ENCODE data around the gene BANK1. TPM values are rescaled to one million over a fixed set of nuclear protein-coding genes. Genes with fewer than 3 reads are reported as not detected.

BANK1 gene
- total and polyA plus RNA-seq, 2 of the 4 experiments (the other 2 are of a cell fraction) = under 0.01 to 0.51 TPM

DNA sequence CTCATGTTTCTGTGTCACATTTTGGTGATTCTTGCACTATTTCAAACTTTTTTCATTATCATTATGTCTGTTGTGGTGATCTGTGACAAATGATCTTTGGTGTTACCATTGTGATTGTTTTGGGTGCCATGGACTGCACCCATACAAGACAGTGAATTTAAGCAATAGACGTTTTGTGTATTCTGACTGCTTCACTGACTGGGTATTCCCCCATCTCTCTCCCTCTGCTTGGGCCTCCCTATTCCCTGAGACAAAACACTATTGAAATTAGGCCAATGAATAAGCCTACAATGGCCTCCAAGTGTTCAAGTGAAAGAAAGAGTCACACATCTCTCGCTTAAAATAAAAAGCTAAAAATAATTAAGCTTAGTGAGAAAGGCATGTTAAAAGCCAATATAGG is 60.2 kb downstream of the BANK1 start:
- Histone ChIP-seq H3K23ac (ENCODE audit: low read depth, low read length) (no peak overlapping the region), H3K4ac (ENCODE audit: low read depth, low read length) (no peak overlapping the region), H3K9me1 (ENCODE audit: insufficient read depth, low read length) (no peaks in the 10 kb centered on the region), H2BK120ac (ENCODE audit: low read depth, low read length) (no peak overlapping the region), H3K4me3 (ENCODE audit: insufficient read depth, low read depth, low read length) (no peak overlapping the region), H2AK5ac (ENCODE audit: low read depth, low read length) (no peak overlapping the region), H4K20me1 (ENCODE audit: insufficient read depth, low read length) (no peaks in the 10 kb centered on the region), H3K56ac (ENCODE audit: extremely low read depth, insufficient read depth, low read length) (no peak overlapping the region), H2BK15ac (ENCODE audit: low read depth, low read length) (no peak overlapping the region), H3K4me2 (ENCODE audit: low read depth, low read length) (no peak overlapping the region), H3K27me3 (ENCODE audit: control insufficient read depth, insufficient read depth, low read length) (no peaks in the 10 kb centered on the region), H4K91ac (ENCODE audit: insufficient read depth, low read depth, low read length) (no peak overlapping the region), H3K79me1 (ENCODE audit: low read depth in 1 of 2, low read length in 2 of 2) (no peaks in the 10 kb centered on the region), H4K5ac (ENCODE audit: low read depth, low read length) (no peak overlapping the region), H3K14ac (replicated peaks; ENCODE audit: low read depth, low read length) (no peak overlapping the region), H2BK20ac (ENCODE audit: low read depth, low read length) (no peak overlapping the region), H2AFZ (replicated peaks; ENCODE audit: low read length, poor library complexity) (no peak overlapping the region), H2AK9ac (replicated peaks; ENCODE audit: low read depth, low read length, poor library complexity) (no peak overlapping the region), H3K4me1 (ENCODE audit: control insufficient read depth, insufficient read depth, low read length) (no peaks in the 10 kb centered on the region), H3K36me3 (ENCODE audit: control insufficient read depth, insufficient read depth, low read length) (no peaks in the 10 kb centered on the region), H4K8ac (ENCODE audit: low read depth in 2 of 2, low read length in 2 of 2) (no peak overlapping the region), H3K9me3 (ENCODE audit: control insufficient read depth, insufficient read depth, low read length) (no peaks in the 10 kb centered on the region), H2BK5ac (ENCODE audit: low read depth, low read length, poor library complexity, severe bottlenecking) (no peak overlapping the region), H3K9ac (ENCODE audit: low read depth, low read length) (no peak overlapping the region), H3K18ac (ENCODE audit: low read depth, low read length) (no peak overlapping the region), H3K27ac (ENCODE audit: insufficient read depth, low read length) (no peak overlapping the region)
- intact Hi-C loops (cut with micrococcal nuclease) = no loop called here
- ChIA-PET CTCF (no interaction called here), POLR2A (ENCODE audit: unreplicated experiment) (no interaction called here)
- DNase-seq (no peak), ATAC-seq (ENCODE audit: low read depth) (no peak)
- dilution Hi-C loops (cut with HindIII; ENCODE audit: low sequenced_read_pairs, unreplicated experiment) = no loop called here
- no TSS peak for BruUV-seq (replicated peaks)
- WGBS, 2 experiments (ENCODE audit: extremely low coverage in 2 of 2, insufficient read length in 1 of 2) = no CpG with 5 or more reads among the region's 2 CpGs
- TF ChIP-seq, protein P1, sequence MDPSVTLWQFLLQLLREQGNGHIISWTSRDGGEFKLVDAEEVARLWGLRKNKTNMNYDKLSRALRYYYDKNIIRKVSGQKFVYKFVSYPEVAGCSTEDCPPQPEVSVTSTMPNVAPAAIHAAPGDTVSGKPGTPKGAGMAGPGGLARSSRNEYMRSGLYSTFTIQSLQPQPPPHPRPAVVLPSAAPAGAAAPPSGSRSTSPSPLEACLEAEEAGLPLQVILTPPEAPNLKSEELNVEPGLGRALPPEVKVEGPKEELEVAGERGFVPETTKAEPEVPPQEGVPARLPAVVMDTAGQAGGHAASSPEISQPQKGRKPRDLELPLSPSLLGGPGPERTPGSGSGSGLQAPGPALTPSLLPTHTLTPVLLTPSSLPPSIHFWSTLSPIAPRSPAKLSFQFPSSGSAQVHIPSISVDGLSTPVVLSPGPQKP (IDR thresholded peaks at IDR 0.05; ENCODE audit: borderline replicate concordance, low read depth, low read length) = no peak
- in situ Hi-C loops (cut with MboI; ENCODE audit: low sequenced_read_pairs) = no loop called here
